ENCODE results near the gene GABRG3. TPM values are rescaled to one million over a fixed set of nuclear protein-coding genes. Genes with fewer than 3 reads are reported as not detected.

The GABRG3 gene
- total RNA-seq, 3 donors from 2014 or later (not counting 1 experiment from before 2014, with no cell fraction given): not detected

- Mint-ChIP-seq H3K9me3 (peaks cover 13 to 14% of the 10 kb centered on the region in 2 donors), H3K27ac (no peak overlapping the region), H3K27me3 (ENCODE audit: low read depth in 2 of 2) (no peaks in the 10 kb centered on the region), H3K4me1 (no peaks in the 10 kb centered on the region), H3K4me3 (no peak overlapping the region), H3K36me3 (no peaks in the 10 kb centered on the region)
- ATAC-seq (no peak), DNase-seq (no peak)
- no peaks in the 10 kb centered on the region for H3K4me1 ChIP-seq (ENCODE audit: control insufficient read depth, insufficient read depth, low read length)
- no peaks in the 10 kb centered on the region for H3K9me3 ChIP-seq (ENCODE audit: control insufficient read depth, insufficient read depth, low read length)
- intact Hi-C loops (cut with micrococcal nuclease): no loop called here
- no peak for TF ChIP-seq CTCF (IDR thresholded peaks at IDR 0.05)
- H3K27ac ChIP-seq (ENCODE audit: low read length): no peak overlapping the region
- no peaks in the 10 kb centered on the region for H3K27me3 ChIP-seq (ENCODE audit: control insufficient read depth, insufficient read depth, low read length)
- 94% methylated on average over 6 of the region's 10 CpGs for WGBS (ENCODE audit: insufficient coverage)
- H3K4me3 ChIP-seq (ENCODE audit: low read length): no peak overlapping the region
- no peaks in the 10 kb centered on the region for H3K36me3 ChIP-seq (ENCODE audit: control insufficient read depth, insufficient read depth, low read length)
Measured at GRCh38 chr15:27498700-27499099, 527.7 kb downstream of the GABRG3 start.

DNA sequence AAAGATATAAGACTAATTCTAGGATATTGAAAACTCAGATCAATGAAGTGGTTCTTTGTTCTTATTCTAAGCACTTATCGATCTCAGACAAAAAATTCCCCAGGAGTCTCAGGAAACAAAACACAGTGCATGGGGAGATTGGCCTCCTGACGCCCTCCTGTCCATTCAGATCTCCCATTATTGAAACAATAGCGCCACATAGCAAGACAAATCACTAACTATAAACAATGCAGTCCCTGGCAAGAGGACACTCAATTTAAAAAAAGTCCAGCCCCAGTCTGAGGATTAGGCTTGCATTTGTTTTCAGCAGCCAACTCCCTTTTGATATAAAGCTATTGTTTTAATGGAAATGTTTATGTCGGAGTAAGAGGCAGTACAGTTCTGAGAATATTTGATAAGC is 528.2 kb downstream of the GABRG3 start:
- Histone ChIP-seq H3K4me3 (ENCODE audit: low read length) (no peak overlapping the region), H3K9me3 (ENCODE audit: control insufficient read depth, insufficient read depth, low read length) (no peaks in the 10 kb centered on the region), H3K36me3 (ENCODE audit: control insufficient read depth, insufficient read depth, low read length) (no peaks in the 10 kb centered on the region), H3K27me3 (ENCODE audit: control insufficient read depth, insufficient read depth, low read length) (no peaks in the 10 kb centered on the region), H3K4me1 (ENCODE audit: control insufficient read depth, insufficient read depth, low read length) (no peaks in the 10 kb centered on the region), H3K27ac (ENCODE audit: low read length) (no peak overlapping the region)
- no peak for TF ChIP-seq CTCF (IDR thresholded peaks at IDR 0.05)
- H3K36me3 Mint-ChIP-seq: no peaks in the 10 kb centered on the region
- no peak for ATAC-seq
- peaks cover 15 to 16% of the 10 kb centered on the region in 2 donors for H3K9me3 Mint-ChIP-seq
- WGBS (ENCODE audit: insufficient coverage): 74% methylated on average over 4 of the region's 4 CpGs
- H3K4me1 Mint-ChIP-seq: no peaks in the 10 kb centered on the region
- intact Hi-C loops (cut with micrococcal nuclease): no loop called here
- DNase-seq: no peak
- H3K27me3 Mint-ChIP-seq (ENCODE audit: low read depth in 2 of 2): no peaks in the 10 kb centered on the region
- no peak overlapping the region for H3K27ac Mint-ChIP-seq
- no peak overlapping the region for H3K4me3 Mint-ChIP-seq

DNA sequence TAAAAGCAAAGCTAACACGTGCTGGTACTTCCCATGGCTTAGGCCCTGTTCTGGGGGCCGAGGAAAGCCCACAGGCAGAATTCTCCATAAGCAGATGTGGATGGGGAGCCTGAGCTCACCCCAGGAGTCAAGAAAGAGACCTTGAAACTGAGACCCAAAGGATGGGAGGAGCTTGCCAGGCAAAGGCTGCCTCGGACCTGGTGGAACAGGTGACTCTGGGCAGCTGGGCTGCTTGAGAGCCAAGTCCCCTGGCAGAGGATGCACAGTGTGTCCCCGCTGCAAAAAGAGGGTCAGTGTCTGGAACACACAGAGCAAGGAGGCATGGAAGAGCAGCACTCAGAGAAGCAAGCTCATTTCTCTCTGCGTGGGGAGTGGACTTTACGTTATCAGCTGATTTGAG is 528.7 kb downstream of the GABRG3 start:
- Histone ChIP-seq H3K27me3 (ENCODE audit: control insufficient read depth, insufficient read depth, low read length) (no peaks in the 10 kb centered on the region), H3K27ac (ENCODE audit: low read length) (no peak overlapping the region), H3K4me3 (ENCODE audit: low read length) (no peak overlapping the region), H3K36me3 (ENCODE audit: control insufficient read depth, insufficient read depth, low read length) (no peaks in the 10 kb centered on the region), H3K9me3 (ENCODE audit: control insufficient read depth, insufficient read depth, low read length) (no peaks in the 10 kb centered on the region), H3K4me1 (ENCODE audit: control insufficient read depth, insufficient read depth, low read length) (no peaks in the 10 kb centered on the region)
- H3K27ac Mint-ChIP-seq: no peak overlapping the region
- intact Hi-C loops (cut with micrococcal nuclease): no loop called here
- ATAC-seq (no peak), DNase-seq (no peak)
- no peaks in the 10 kb centered on the region for H3K27me3 Mint-ChIP-seq (ENCODE audit: low read depth in 2 of 2)
- 72% methylated on average over 6 of the region's 6 CpGs for WGBS (ENCODE audit: insufficient coverage)
- H3K4me3 Mint-ChIP-seq: no peak overlapping the region
- no peaks in the 10 kb centered on the region for H3K4me1 Mint-ChIP-seq
- H3K36me3 Mint-ChIP-seq: no peaks in the 10 kb centered on the region
- no peak for TF ChIP-seq CTCF (IDR thresholded peaks at IDR 0.05)
- peaks cover 16% of the 10 kb centered on the region in 2 donors for H3K9me3 Mint-ChIP-seq

DNA sequence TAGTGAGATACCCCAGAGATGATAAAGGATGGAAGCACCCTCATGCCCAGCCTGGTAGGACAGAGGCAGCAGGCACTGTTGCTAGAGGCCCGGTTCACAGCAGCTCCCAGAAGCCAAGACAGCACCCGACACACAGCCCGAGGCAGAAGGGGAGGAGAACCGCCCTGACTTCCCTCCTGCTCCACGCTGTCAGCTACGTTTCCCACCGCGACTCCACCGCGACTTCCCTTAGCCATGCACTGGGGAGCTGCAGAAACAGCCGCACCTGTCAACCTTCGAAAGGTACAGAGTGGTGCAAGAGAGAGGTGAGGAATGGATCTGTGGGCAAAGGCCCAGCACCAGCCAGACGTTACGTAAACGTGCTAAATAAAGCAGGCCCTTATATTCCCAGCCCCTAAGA is 529.2 kb downstream of the GABRG3 start:
- Mint-ChIP-seq H3K9me3 (peaks cover 18 to 19% of the 10 kb centered on the region in 2 donors), H3K4me3 (no peak overlapping the region), H3K27me3 (ENCODE audit: low read depth in 2 of 2) (no peaks in the 10 kb centered on the region), H3K4me1 (no peaks in the 10 kb centered on the region), H3K36me3 (no peaks in the 10 kb centered on the region), H3K27ac (no peak overlapping the region)
- 89% methylated on average over 15 of the region's 15 CpGs for WGBS (ENCODE audit: insufficient coverage)
- ATAC-seq (no peak), DNase-seq (no peak)
- TF ChIP-seq CTCF (IDR thresholded peaks at IDR 0.05): no peak
- no peak overlapping the region for H3K4me3 ChIP-seq (ENCODE audit: low read length)
- no peaks in the 10 kb centered on the region for H3K27me3 ChIP-seq (ENCODE audit: control insufficient read depth, insufficient read depth, low read length)
- H3K4me1 ChIP-seq (ENCODE audit: control insufficient read depth, insufficient read depth, low read length): no peaks in the 10 kb centered on the region
- H3K36me3 ChIP-seq (ENCODE audit: control insufficient read depth, insufficient read depth, low read length): no peaks in the 10 kb centered on the region
- H3K27ac ChIP-seq (ENCODE audit: low read length): no peak overlapping the region
- H3K9me3 ChIP-seq (ENCODE audit: control insufficient read depth, insufficient read depth, low read length): no peaks in the 10 kb centered on the region
- intact Hi-C loops (cut with micrococcal nuclease): no loop called here
